Tibial artery (tissue), 4 donors: ENCODE measurements around the gene ID2.
A peak's percentile ranks its signal among the peaks of the same experiment; 100 is the strongest.

Source experiments
- DNase-seq, 2 donors: peaks; one replicate each; pipeline ENCODE4 v3.0.0-alpha.2; 2019
- H3K27ac ChIP-seq, 2 donors: fragments of 200-600 bp; sonication (generic) in 1 of 2; 1 replicate in 1 of 2; 2 replicates in 1 of 2; pipeline ENCODE4 v1.5.1; 2018 to 2019; ENCODE audit warnings: mild to moderate bottlenecking in 1 of 2
- H3K27me3 ChIP-seq, 2 donors: fragments of 200-600 bp; sonication (generic) in 1 of 2; one replicate each; pipeline versions ENCODE4 v1.5.1 to v1.6.0; 2016 to 2019
- H3K36me3 ChIP-seq, 3 donors: fragments of 200-600 bp; sonication (generic) in 2 of 3; one replicate each; pipeline ENCODE4 v1.5.1; 2016 to 2019; ENCODE audit warnings: mild to moderate bottlenecking in 2 of 3
- H3K4me1 ChIP-seq, 4 donors: fragments of 200-600 bp; sonication (generic) in 2 of 4; 1 replicate in 3 of 4; 2 replicates in 1 of 4; pipeline ENCODE4 v1.5.1; 2016 to 2019
- H3K4me3 ChIP-seq, 2 donors: fragments of 200-600 bp; sonication (generic) in 1 of 2; 1 replicate in 1 of 2; 2 replicates in 1 of 2; pipeline ENCODE4 v1.5.1; 2018 to 2019; ENCODE audit warnings: mild to moderate bottlenecking in 2 of 2
- H3K9me3 ChIP-seq, 3 donors: fragments of 200-600 bp; sonication (generic) in 1 of 3; one replicate each; pipeline ENCODE4 v1.5.1; 2016 to 2019
- CTCF ChIP-seq, 2 experiments: fragments of 200-600 bp in 1 of 2; fragments of 450-650 bp in 1 of 2; IDR thresholded peaks; one replicate each; pipeline ENCODE4 v1.5.1; 2017 to 2019; ENCODE audit warnings: antibody characterized with exemption in 2 of 2, mild to moderate bottlenecking in 1 of 2, moderate library complexity in 1 of 2
- intact Hi-C: fragments of 100-400 bp; cut with DNase I; formaldehyde crosslinking; loops from one replicate; pipeline ENCODE4 v1.15.0; 2023; ENCODE audit warnings: low total_unique reads

The ID2 gene

GRCh38 chr2:8641301-8641965, 40.4 kb upstream of the ID2 start:
- Histone ChIP-seq H3K9me3 (no peaks in the 10 kb centered on the region), H3K4me3 (no peak overlapping the region), H3K36me3 (no peaks in the 10 kb centered on the region), H3K27ac (no peak overlapping the region), H3K4me1 (peaks cover 0 to 5% (median 0%) of the 10 kb centered on the region in 4 donors), H3K27me3 (no peaks in the 10 kb centered on the region)
- no peak for TF ChIP-seq CTCF (IDR thresholded peaks at IDR 0.05)
- DNase-seq = no peak
- intact Hi-C loops = no loop called here

- Histone ChIP-seq H3K36me3 (no peaks in the 10 kb centered on the region), H3K27ac (no peak overlapping the region), H3K4me3 (no peak overlapping the region), H3K4me1 (no peaks in the 10 kb centered on the region), H3K27me3 (no peaks in the 10 kb centered on the region), H3K9me3 (no peaks in the 10 kb centered on the region)
- intact Hi-C loops = no loop called here
- no peak for DNase-seq
- no peak for TF ChIP-seq CTCF (IDR thresholded peaks at IDR 0.05)
Measured at GRCh38 chr2:8642366-8643068, 39.3 kb upstream of the ID2 start.

- intact Hi-C loops = no loop called here
- Histone ChIP-seq H3K4me3 (no peak overlapping the region), H3K27ac (no peak overlapping the region), H3K4me1 (no peaks in the 10 kb centered on the region), H3K27me3 (no peaks in the 10 kb centered on the region), H3K36me3 (no peaks in the 10 kb centered on the region), H3K9me3 (no peaks in the 10 kb centered on the region)
- no peak for TF ChIP-seq CTCF (IDR thresholded peaks at IDR 0.05)
- no peak for DNase-seq
Measured at GRCh38 chr2:8643250-8643995, 38.4 kb upstream of the ID2 start.

- DNase-seq = peak in 1 of 2 donors; percentile 7
- no peaks in the 10 kb centered on the region for H3K9me3 ChIP-seq
- TF ChIP-seq CTCF (IDR thresholded peaks at IDR 0.05) = no peak
- intact Hi-C loops = no loop called here
- H3K4me3 ChIP-seq = no peak overlapping the region
- no peaks in the 10 kb centered on the region for H3K27me3 ChIP-seq
- no peak overlapping the region for H3K27ac ChIP-seq
- H3K36me3 ChIP-seq = no peaks in the 10 kb centered on the region
- no peaks in the 10 kb centered on the region for H3K4me1 ChIP-seq
Measured at GRCh38 chr2:8643996-8644356, 37.9 kb upstream of the ID2 start.

DNA sequence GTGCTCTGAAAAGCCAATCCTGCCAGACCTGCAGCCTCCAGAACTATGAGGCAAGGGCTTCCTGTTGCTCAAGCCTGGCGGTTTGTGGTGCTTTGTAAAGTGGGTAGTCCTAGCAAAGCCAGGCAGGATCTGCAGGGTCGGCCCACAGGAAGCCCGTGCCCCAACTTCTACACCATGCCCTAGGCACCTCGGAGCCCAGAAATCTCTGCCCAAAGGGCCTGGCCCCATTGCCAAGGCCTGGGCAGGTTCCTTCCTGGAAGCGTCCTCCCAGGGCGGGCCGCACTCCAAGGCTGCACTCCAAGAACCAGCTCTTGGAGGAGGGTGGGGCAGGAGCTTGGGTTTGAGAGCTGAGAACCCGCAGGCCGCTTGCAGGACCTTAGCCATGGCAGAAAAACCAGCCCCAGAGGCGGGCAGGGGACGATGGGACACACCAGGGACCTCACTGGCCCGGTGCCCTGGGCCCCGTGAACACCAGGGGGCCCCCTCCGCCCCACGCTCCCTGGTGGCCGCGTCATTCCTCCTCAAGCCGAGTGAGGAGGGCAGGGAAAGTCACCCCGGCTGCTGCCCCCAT, 37.2 kb upstream of the ID2 start:
- H3K9me3 ChIP-seq = no peaks in the 10 kb centered on the region
- intact Hi-C loops = no loop called here
- peak in 1 of 2 donors; percentile 23 for DNase-seq
- no peaks in the 10 kb centered on the region for H3K36me3 ChIP-seq
- H3K27ac ChIP-seq = no peak overlapping the region
- H3K4me3 ChIP-seq = no peak overlapping the region
- no peak for TF ChIP-seq CTCF (IDR thresholded peaks at IDR 0.05)
- no peaks in the 10 kb centered on the region for H3K27me3 ChIP-seq
- H3K4me1 ChIP-seq = no peaks in the 10 kb centered on the region
